Activated CD4-positive, alpha-beta memory T cell treated with anti-CD3 and anti-CD28 coated beads for 36 hours (primary cell): ENCODE results near the gene TRMT5. TPM values are rescaled to one million over a fixed set of nuclear protein-coding genes. Genes with fewer than 3 reads are reported as not detected.

ENCODE experiments used
- CTCF ChIA-PET: fragments of 350-600 bp; sonication (Branson Sonifier 250); formaldehyde crosslinking; loops from one replicate; lab custom pipeline; 2021; ENCODE audit warnings: antibody characterized with exemption, inconsistent platforms; lab: Charles Lee
- POLR2A ChIA-PET: fragments of 350-600 bp; sonication (Branson Sonifier 250); formaldehyde crosslinking; loops from one replicate; lab custom pipeline; 2021; ENCODE audit warnings: antibody characterized with exemption; lab: Charles Lee
- DNase-seq: peaks from one replicate; pipeline ENCODE4 v3.0.0-alpha.2; 2020
- H3K27ac Mint-ChIP-seq: one replicate; pipeline ENCODE4 v1.8.0; 2021; ENCODE audit warnings: mixed read lengths
- H3K27me3 Mint-ChIP-seq: one replicate; pipeline ENCODE4 v1.8.0; 2021; ENCODE audit warnings: mixed read lengths
- H3K36me3 Mint-ChIP-seq: one replicate; pipeline ENCODE4 v1.8.0; 2021; ENCODE audit warnings: mixed read lengths
- H3K4me1 Mint-ChIP-seq: one replicate; pipeline ENCODE4 v1.8.0; 2021; ENCODE audit warnings: low read depth, mixed read lengths
- H3K4me3 Mint-ChIP-seq: one replicate; pipeline ENCODE4 v1.8.0; 2021; ENCODE audit warnings: mild to moderate bottlenecking, mixed read lengths
- H3K9me3 Mint-ChIP-seq: one replicate; pipeline ENCODE4 v1.8.0; 2021; ENCODE audit warnings: mixed read lengths
- intact Hi-C: fragments of 100-400 bp; cut with micrococcal nuclease; formaldehyde crosslinking; loops from one replicate; pipeline ENCODE4 v1.15.1; 2023
- total RNA-seq, 2 experiments: library from RNA; stranded (reverse); gene quantifications; one replicate each; pipeline ENCODE4 v1.2.3, GENCODE V29; 2021

The TRMT5 gene
- total RNA-seq, 2 experiments from 2014 or later, result 18.2 to 18.3 TPM

GRCh38 chr14:60926002-60926401 lies 54.9 kb downstream of the TRMT5 start:
- ChIA-PET POLR2A (interaction anchor here (0.6 kb wide), 1 partner anchor 808 kb away, joined by 3 read pairs; no protein-coding TSS in a partner anchor), CTCF (no interaction called here)
- H3K27ac Mint-ChIP-seq, result no peak overlapping the region
- H3K4me1 Mint-ChIP-seq, result no peaks in the 10 kb centered on the region
- H3K9me3 Mint-ChIP-seq, result no peaks in the 10 kb centered on the region
- peaks cover 2% of the 10 kb centered on the region for H3K36me3 Mint-ChIP-seq
- no peak overlapping the region for H3K4me3 Mint-ChIP-seq
- H3K27me3 Mint-ChIP-seq, result no peaks in the 10 kb centered on the region
- no peak for DNase-seq
- intact Hi-C loops, result no loop called here

DNA sequence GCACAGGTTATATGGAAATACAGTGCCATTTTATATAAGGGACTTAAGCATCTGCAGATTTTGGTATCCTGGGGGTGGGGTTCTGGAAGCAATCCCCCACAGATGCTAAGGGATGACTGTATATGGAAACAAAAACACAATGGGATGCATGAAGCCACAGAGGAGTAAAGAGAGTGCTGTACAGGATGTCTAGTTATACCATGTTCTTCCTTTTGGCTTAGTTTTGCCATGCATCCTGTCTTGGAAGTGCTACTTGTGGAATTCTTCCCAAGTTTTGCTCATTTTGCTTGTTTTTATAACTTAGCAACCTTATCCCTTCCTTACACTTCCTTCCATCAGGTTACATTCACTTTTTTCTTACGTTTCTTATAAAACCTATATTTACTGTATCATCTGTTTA lies 55.6 kb downstream of the TRMT5 start:
- no peak overlapping the region for H3K4me3 Mint-ChIP-seq
- intact Hi-C loops, result no loop called here
- no peak for DNase-seq
- H3K9me3 Mint-ChIP-seq, result no peaks in the 10 kb centered on the region
- no peaks in the 10 kb centered on the region for H3K27me3 Mint-ChIP-seq
- ChIA-PET POLR2A (interaction anchor here (0.6 kb wide), 1 partner anchor 808 kb away, joined by 3 read pairs; no protein-coding TSS in a partner anchor), CTCF (no interaction called here)
- no peaks in the 10 kb centered on the region for H3K4me1 Mint-ChIP-seq
- H3K36me3 Mint-ChIP-seq, result peaks cover 2% of the 10 kb centered on the region
- H3K27ac Mint-ChIP-seq, result no peak overlapping the region

GRCh38 chr14:60922050-60922449 lies 58.8 kb downstream of the TRMT5 start:
- intact Hi-C loops, result no loop called here
- POLR2A ChIA-PET, result no interaction called here
- DNase-seq, result no peak
- no peaks in the 10 kb centered on the region for H3K4me1 Mint-ChIP-seq
- no peak overlapping the region for H3K27ac Mint-ChIP-seq
- H3K36me3 Mint-ChIP-seq, result peaks cover 4% of the 10 kb centered on the region
- no peaks in the 10 kb centered on the region for H3K27me3 Mint-ChIP-seq
- no peaks in the 10 kb centered on the region for H3K9me3 Mint-ChIP-seq
- CTCF ChIA-PET, result no interaction called here
- H3K4me3 Mint-ChIP-seq, result no peak overlapping the region

Other genes starting within 250 kb of the TRMT5 start
- gene MNAT1, start 246.3 kb downstream of the TRMT5 start, total RNA-seq, result 10 to 100 TPM; 35.3 to 38.5 TPM
- 1 to 10 TPM; 5.4 to 5.6 TPM for gene SLC38A6, start 166 bp upstream of the TRMT5 start, total RNA-seq